Measurements from ENCODE around the gene ARHGEF28.

- no peak for TF ChIP-seq CTCF (IDR thresholded peaks at IDR 0.05 in 2 of 3, conservative IDR thresholded peaks at IDR 0.05 in 1 of 3; ENCODE audit: borderline replicate concordance in 1 of 3, insufficient read depth in 1 of 3, low read depth in 2 of 3, low read length in 2 of 3)
- no peak for TF ChIP-seq ZNF274 (IDR thresholded peaks at IDR 0.05; ENCODE audit: low read depth, low read length)
- no peak for TF ChIP-seq MAX (IDR thresholded peaks at IDR 0.05)
- no peak for TF ChIP-seq JUND (IDR thresholded peaks at IDR 0.05)
- TF ChIP-seq CEBPB (IDR thresholded peaks at IDR 0.05; ENCODE audit: low read depth) = no peak
- TF ChIP-seq POLR2A (IDR thresholded peaks at IDR 0.05; ENCODE audit: borderline replicate concordance, extremely low read depth, insufficient read depth, insufficient read length) = no peak
- TF ChIP-seq POLR2AphosphoS5 (IDR thresholded peaks at IDR 0.05; ENCODE audit: low read depth, low read length) = no peak
- no peak for TF ChIP-seq EZH2phosphoT487 (IDR thresholded peaks at IDR 0.05; ENCODE audit: borderline replicate concordance)
- TF ChIP-seq FOSL1 (IDR thresholded peaks at IDR 0.05; ENCODE audit: low read depth) = no peak
Measured at GRCh38 chr5:73666891-73667290, 40.9 kb downstream of the ARHGEF28 start.
